SU-DHL-6 (cell line): ENCODE results near the gene ARHGEF26.

ENCODE experiments used
- H2AFZ ChIP-seq: fragments of 200-600 bp; sonication (generic); 2 replicates; pipeline ENCODE4 v1.6.1; 2014; ENCODE audit warnings: low read depth, mild to moderate bottlenecking, moderate library complexity, mixed read lengths, antibody characterized with exemption, low read length; ENCODE audit not compliant: severe bottlenecking
- H3F3A ChIP-seq: fragments of 200-600 bp; shearing (Covaris generic); 2 replicates; pipeline ENCODE4 v1.6.0; 2016; ENCODE audit warnings: antibody characterized with exemption, mild to moderate bottlenecking; ENCODE audit not compliant: insufficient read depth
- H3K27ac ChIP-seq: fragments of 200-600 bp; sonication (generic); 2 replicates; pipeline ENCODE4 v1.5.1; 2016; ENCODE audit warnings: low read depth, mild to moderate bottlenecking, low read length, moderate library complexity, mixed read lengths
- H3K27me3 ChIP-seq: fragments of 200-600 bp; sonication (generic), shearing (Covaris generic); 2 replicates; pipeline ENCODE4 v1.6.0; 2014; ENCODE audit warnings: mild to moderate bottlenecking, low read length
- H3K36me3 ChIP-seq: fragments of 200-600 bp; sonication (generic); 2 replicates; pipeline ENCODE4 v1.6.1; 2014; ENCODE audit warnings: mild to moderate bottlenecking, low read length, mixed read lengths
- H3K4me2 ChIP-seq: fragments of 300-600, 200-600 bp; shearing (Covaris generic), sonication (generic); 2 replicates; pipeline ENCODE4 v1.6.0; 2014; ENCODE audit warnings: low read length, low read depth, mild to moderate bottlenecking; ENCODE audit not compliant: poor library complexity, severe bottlenecking
- H3K4me3 ChIP-seq: fragments of 200-600 bp; sonication (generic); 2 replicates; pipeline ENCODE4 v1.5.1; 2014; ENCODE audit warnings: antibody characterized with exemption, low read length, mild to moderate bottlenecking, mixed read lengths; ENCODE audit not compliant: insufficient read depth, poor library complexity, severe bottlenecking
- H3K79me2 ChIP-seq: fragments of 200-600 bp; sonication (generic); 2 replicates; pipeline ENCODE4 v1.6.1; 2014; ENCODE audit warnings: mild to moderate bottlenecking, low read length, moderate library complexity; ENCODE audit not compliant: insufficient read depth
- H3K9ac ChIP-seq: fragments of 200-600 bp; sonication (generic); 2 replicates; pipeline ENCODE4 v1.7.0; 2014; ENCODE audit warnings: mild to moderate bottlenecking, low read length
- H3K9me2 ChIP-seq: fragments of 200-600 bp; sonication (generic); replicated peaks from 2 replicates; pipeline ENCODE4 v1.6.1; 2014; ENCODE audit warnings: low read length; ENCODE audit not compliant: insufficient read depth
- H3K9me3 ChIP-seq: fragments of 200-600 bp; sonication (generic); 2 replicates; pipeline ENCODE4 v1.6.1; 2014; ENCODE audit warnings: low read length, mixed read lengths; ENCODE audit not compliant: insufficient read depth
- H4K20me1 ChIP-seq: fragments of 200-600 bp; sonication (generic); 2 replicates; pipeline ENCODE4 v1.6.1; 2014; ENCODE audit warnings: low read depth, mild to moderate bottlenecking, antibody characterized with exemption, low read length, moderate library complexity, mixed read lengths
- CTCF ChIP-seq: fragments of 200-600 bp; sonication (generic); IDR thresholded peaks from one replicate; pipeline ENCODE4 v1.5.1; 2017; ENCODE audit warnings: antibody characterized with exemption, mild to moderate bottlenecking, low read length, moderate library complexity; ENCODE audit not compliant: insufficient read depth, poor library complexity, severe bottlenecking
- EZH2phosphoT487 ChIP-seq: fragments of 200-600 bp; sonication (generic), shearing (Covaris generic); conservative IDR thresholded peaks from 2 replicates; pipeline ENCODE4 v1.6.1; 2018; ENCODE audit warnings: mild to moderate bottlenecking, antibody characterized with exemption, low read length, moderate library complexity, mixed read lengths

The ARHGEF26 gene

DNA sequence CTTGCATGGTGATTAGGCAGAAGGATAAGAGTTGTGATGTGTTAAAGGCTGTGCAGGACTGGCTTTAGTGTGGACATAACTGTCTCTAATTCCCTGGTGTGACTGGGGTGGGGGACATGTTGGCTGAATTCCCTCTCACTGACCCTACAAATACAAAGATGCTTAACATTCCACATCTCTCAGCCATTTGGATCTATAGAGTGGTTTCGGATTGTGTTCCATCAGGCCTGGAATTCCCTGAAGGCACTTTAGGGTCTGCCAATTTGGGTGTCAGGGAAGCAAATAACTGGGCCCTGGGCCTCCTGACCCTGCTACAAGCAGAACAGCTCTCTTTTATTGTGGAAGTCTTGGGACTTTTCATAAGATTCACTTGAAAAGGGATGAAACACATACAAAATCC, 56.2 kb downstream of the ARHGEF26 start:
- no peak overlapping the region for H3K27ac ChIP-seq
- H3K27me3 ChIP-seq: no peaks in the 10 kb centered on the region; the same call in 1 of the 2 replicates
- no peak for TF ChIP-seq EZH2phosphoT487
- no peak for TF ChIP-seq CTCF
- H3K4me3 ChIP-seq: no peak overlapping the region
- H2AFZ ChIP-seq: no peak overlapping the region
- H3K36me3 ChIP-seq: no peaks in the 10 kb centered on the region
- H3F3A ChIP-seq: no peaks in the 10 kb centered on the region
- no peak overlapping the region for H3K4me2 ChIP-seq
- H3K9ac ChIP-seq: no peak overlapping the region
- no peaks in the 10 kb centered on the region for H3K79me2 ChIP-seq
- H3K9me2 ChIP-seq: no peaks in the 10 kb centered on the region
- no peaks in the 10 kb centered on the region for H4K20me1 ChIP-seq
- H3K9me3 ChIP-seq: no peaks in the 10 kb centered on the region

GRCh38 chr3:154178172-154178571, 57.0 kb downstream of the ARHGEF26 start:
- H3K36me3 ChIP-seq: no peaks in the 10 kb centered on the region
- no peaks in the 10 kb centered on the region for H3K79me2 ChIP-seq
- no peak overlapping the region for H3K4me2 ChIP-seq
- H3K27me3 ChIP-seq: no peaks in the 10 kb centered on the region; the same call in 1 of the 2 replicates
- no peak overlapping the region for H3K9ac ChIP-seq
- H3K4me3 ChIP-seq: no peak overlapping the region
- H2AFZ ChIP-seq: no peak overlapping the region
- H3K27ac ChIP-seq: no peak overlapping the region
- no peaks in the 10 kb centered on the region for H3F3A ChIP-seq
- no peaks in the 10 kb centered on the region for H3K9me2 ChIP-seq
- no peaks in the 10 kb centered on the region for H3K9me3 ChIP-seq
- no peaks in the 10 kb centered on the region for H4K20me1 ChIP-seq
- TF ChIP-seq EZH2phosphoT487 (no peak), CTCF (no peak)

DNA sequence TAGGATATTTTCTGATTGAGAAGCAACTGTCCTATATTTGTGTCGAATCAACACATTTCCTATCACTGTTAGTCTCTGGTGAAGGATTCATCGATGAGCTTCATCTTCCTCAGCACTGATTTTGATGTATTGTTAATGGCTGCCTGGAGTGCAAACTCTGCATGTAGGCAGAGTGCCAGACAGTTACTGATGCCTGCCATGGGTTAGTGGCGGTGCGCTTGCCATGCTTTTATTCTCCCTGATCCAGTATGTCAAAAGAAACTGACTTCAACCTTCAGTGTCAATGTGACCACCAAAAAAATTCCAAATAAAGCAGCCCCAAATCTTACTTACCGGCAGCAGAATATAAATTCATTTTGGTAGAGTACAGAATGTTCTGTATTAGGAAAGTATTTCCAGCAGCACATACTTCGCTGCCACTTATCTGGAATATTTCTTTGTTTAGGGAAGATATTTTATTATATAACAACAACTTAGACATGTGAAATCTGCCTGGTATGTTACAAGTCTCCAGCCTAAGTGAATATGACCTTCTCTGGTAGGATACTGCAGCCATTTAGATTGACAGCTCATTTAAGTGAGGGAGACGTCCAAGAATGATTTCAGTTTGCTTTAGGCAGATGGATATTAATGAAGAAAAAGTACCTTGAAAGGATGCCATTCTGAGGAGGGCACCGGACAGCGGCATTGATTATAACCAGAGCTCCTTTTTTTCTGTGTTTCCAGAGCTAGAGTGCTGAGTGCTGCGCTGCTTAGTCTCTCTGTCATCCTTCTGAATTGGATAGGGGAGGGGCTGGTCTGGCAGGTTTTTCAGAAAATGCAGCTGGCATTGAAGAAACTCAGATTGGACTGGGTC, 59.9 kb downstream of the ARHGEF26 start:
- no peaks in the 10 kb centered on the region for H3K9me3 ChIP-seq
- no peak for TF ChIP-seq EZH2phosphoT487
- TF ChIP-seq CTCF: no peak
- H3K9ac ChIP-seq: no peak overlapping the region
- no peaks in the 10 kb centered on the region for H3K9me2 ChIP-seq
- no peak overlapping the region for H3K27ac ChIP-seq
- no peak overlapping the region for H3K4me2 ChIP-seq
- H3K4me3 ChIP-seq: no peak overlapping the region
- no peak overlapping the region for H2AFZ ChIP-seq
- no peaks in the 10 kb centered on the region for H3F3A ChIP-seq
- H3K36me3 ChIP-seq: no peaks in the 10 kb centered on the region
- H3K27me3 ChIP-seq: no peaks in the 10 kb centered on the region; the same call in 1 of the 2 replicates
- H3K79me2 ChIP-seq: no peaks in the 10 kb centered on the region
- H4K20me1 ChIP-seq: no peaks in the 10 kb centered on the region
